CD14-positive monocyte (primary cell): Measurements from ENCODE around the gene TOP2B. TPM values are rescaled to one million over a fixed set of nuclear protein-coding genes. Genes with fewer than 3 reads are reported as not detected.

ENCODE experiments used
- DNase-seq, 3 donors: peaks; one replicate each; pipeline ENCODE4 v3.0.0-alpha.2; 2011 to 2022
- H2AFZ ChIP-seq: 2 replicates; pipeline ENCODE4 v1.6.0; 2012; ENCODE audit warnings: mild to moderate bottlenecking, low read depth, low read length, inconsistent platforms; ENCODE audit not compliant: insufficient read depth, poor library complexity, severe bottlenecking
- H3K27ac ChIP-seq, 2 donors: 1 replicate in 1 of 2; 2 replicates in 1 of 2; pipeline ENCODE4 v1.5.1; 2012 to 2013; ENCODE audit warnings: low read length in 2 of 2, control low read depth in 1 of 2, inconsistent platforms in 1 of 2, low read depth in 1 of 2, mild to moderate bottlenecking in 1 of 2
- H3K27me3 ChIP-seq, 2 donors: one replicate each; pipeline versions ENCODE4 v1.6.0 to v1.6.1; 2011 to 2013; ENCODE audit warnings: low read length in 2 of 2; ENCODE audit not compliant: control insufficient read depth in 2 of 2, insufficient read depth in 2 of 2
- H3K36me3 ChIP-seq, 2 donors: replicated peaks in 1 of 2; 1 replicate in 1 of 2; 2 replicates in 1 of 2; pipeline versions ENCODE4 v1.5.1 to v1.6.1; 2012 to 2013; ENCODE audit warnings: low read length in 2 of 2, control low read depth in 1 of 2, inconsistent platforms in 1 of 2, mild to moderate bottlenecking in 1 of 2; ENCODE audit not compliant: insufficient read depth in 2 of 2, control insufficient read depth in 1 of 2
- H3K4me1 ChIP-seq, 2 donors: 1 replicate in 1 of 2; 2 replicates in 1 of 2; pipeline versions ENCODE4 v1.5.1 to v1.6.1; 2012 to 2013; ENCODE audit warnings: low read length in 2 of 2, control low read depth in 1 of 2, inconsistent platforms in 1 of 2, mild to moderate bottlenecking in 1 of 2, moderate library complexity in 1 of 2; ENCODE audit not compliant: insufficient read depth in 2 of 2, control insufficient read depth in 1 of 2
- H3K4me2 ChIP-seq: replicated peaks from 2 replicates; pipeline ENCODE3; 2012; ENCODE audit warnings: low read length, moderate library complexity, mild to moderate bottlenecking; ENCODE audit not compliant: poor library complexity, severe bottlenecking; ENCODE audit errors: extremely low read depth
- H3K4me3 ChIP-seq, 3 experiments: fragments of 200-600 bp in 1 of 3; sonication (generic) in 1 of 3; replicated peaks in 1 of 3; 1 replicate in 2 of 3; 2 replicates in 1 of 3; pipeline ENCODE4 v1.5.1; 2011 to 2013; ENCODE audit warnings: low read length in 3 of 3, mild to moderate bottlenecking in 3 of 3, control low read depth in 2 of 3, low read depth in 2 of 3, inconsistent platforms in 1 of 3, moderate library complexity in 1 of 3
- H3K79me2 ChIP-seq: 2 replicates; pipeline ENCODE4 v1.6.0; 2012; ENCODE audit warnings: mild to moderate bottlenecking, control low read depth, inconsistent platforms, low read length, moderate library complexity; ENCODE audit not compliant: insufficient read depth
- H3K9ac ChIP-seq: 2 replicates; pipeline ENCODE4 v1.6.0; 2017; ENCODE audit warnings: low read length, mild to moderate bottlenecking; ENCODE audit not compliant: insufficient read depth, poor library complexity, severe bottlenecking
- H3K9me3 ChIP-seq, 2 donors: replicated peaks in 1 of 2; 1 replicate in 1 of 2; 2 replicates in 1 of 2; pipeline versions ENCODE4 v1.5.1 to v1.6.1; 2012 to 2013; ENCODE audit warnings: low read length in 2 of 2, control low read depth in 1 of 2; ENCODE audit not compliant: control insufficient read depth in 1 of 2, insufficient read depth in 1 of 2
- H4K20me1 ChIP-seq: 2 replicates; pipeline ENCODE4 v1.6.0; 2012; ENCODE audit warnings: mild to moderate bottlenecking, low read length, control low read depth, moderate library complexity; ENCODE audit not compliant: insufficient read depth
- H3K27ac Mint-ChIP-seq, 7 donors: one replicate each; pipeline ENCODE4 v1.8.0; 2020; ENCODE audit warnings: mild to moderate bottlenecking in 7 of 7, mixed read lengths in 7 of 7, moderate library complexity in 6 of 7, inconsistent platforms in 2 of 7
- H3K27me3 Mint-ChIP-seq, 3 donors: one replicate each; pipeline ENCODE4 v1.8.0; 2021 to 2022; ENCODE audit warnings: low read depth in 3 of 3, mild to moderate bottlenecking in 3 of 3, mixed read lengths in 3 of 3, moderate library complexity in 3 of 3, inconsistent platforms in 1 of 3
- H3K36me3 Mint-ChIP-seq, 2 donors: one replicate each; pipeline ENCODE4 v1.8.0; 2020; ENCODE audit warnings: mixed read lengths in 2 of 2, inconsistent platforms in 1 of 2, mild to moderate bottlenecking in 1 of 2
- H3K4me1 Mint-ChIP-seq: one replicate; pipeline ENCODE4 v1.8.0; 2020; ENCODE audit warnings: mild to moderate bottlenecking, mixed read lengths
- H3K4me3 Mint-ChIP-seq, 2 donors: one replicate each; pipeline ENCODE4 v1.8.0; 2020; ENCODE audit warnings: mild to moderate bottlenecking in 2 of 2, mixed read lengths in 2 of 2, moderate library complexity in 1 of 2
- H3K9me3 Mint-ChIP-seq, 7 donors: one replicate each; pipeline ENCODE4 v1.8.0; 2020 to 2022; ENCODE audit warnings: mixed read lengths in 7 of 7, mild to moderate bottlenecking in 6 of 7, moderate library complexity in 6 of 7, inconsistent platforms in 2 of 7
- WGBS: methylation state at CpG from one replicate; pipeline ENCODE4 v1.1.5; 2013; ENCODE audit warnings: missing lambda C conversion rate; ENCODE audit not compliant: insufficient coverage; 5-methylcytosine and 5-hydroxymethylcytosine counted together
- intact Hi-C, 2 donors: fragments of 100-400 bp; cut with micrococcal nuclease; formaldehyde crosslinking; loops; one replicate each; pipeline versions ENCODE4 v1.15.0 to v1.15.1; 2023
- polyA plus RNA-seq, 3 donors: library from polyadenylated mRNA; depleted of rRNA in 1 of 3; unstranded in 2 of 3; stranded (reverse) in 1 of 3; fragments of 300-500 nt in 2 of 3; fragments of >200 nt in 1 of 3; fragmentation: Illumina TruSeq in 2 of 3; gene quantifications; 1 replicate in 2 of 3; 2 replicates in 1 of 3; pipeline ENCODE4 v1.2.3, GENCODE V29; 2012 to 2021
- TF ChIP-seq, protein P1 (sequence below): fragments of 200-600 bp; IDR thresholded peaks from one replicate; pipeline ENCODE4 v1.8.0; 2022; ENCODE audit warnings: antibody characterized with exemption, mild to moderate bottlenecking

The TOP2B gene
- polyA plus RNA-seq, 3 donors, result 21.4 to 27.0 (median 26.1) TPM

DNA sequence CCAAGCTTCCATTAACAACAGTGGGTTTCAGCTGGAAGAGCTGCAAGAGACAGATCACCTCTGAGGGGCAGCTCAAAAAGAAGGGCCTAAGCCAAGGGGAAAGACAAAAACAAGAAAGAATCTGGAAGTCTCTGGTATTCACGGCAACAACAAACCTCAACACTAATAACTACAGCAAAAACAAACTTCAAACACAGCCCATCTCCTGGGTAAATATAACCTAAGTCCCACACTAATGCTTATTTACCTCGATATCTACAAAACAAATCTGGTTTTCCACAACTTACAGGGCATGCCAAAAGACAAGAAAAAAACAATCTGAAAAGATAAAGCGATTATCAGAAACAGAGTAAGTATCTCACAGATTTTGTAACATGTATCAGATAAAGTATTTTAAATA, 29.7 kb downstream of the TOP2B start:
- no peak overlapping the region for H3K27ac ChIP-seq
- no peak for DNase-seq
- intact Hi-C loops, result no loop called here
- no peaks in the 10 kb centered on the region for H3K4me1 Mint-ChIP-seq
- WGBS, result 83% methylated on average over 1 of the region's 3 CpGs
- H3K27me3 ChIP-seq, result no peaks in the 10 kb centered on the region
- peaks cover 70 to 76% of the 10 kb centered on the region in 2 donors for H3K36me3 Mint-ChIP-seq
- H3K27me3 Mint-ChIP-seq, result no peaks in the 10 kb centered on the region
- no peaks in the 10 kb centered on the region for H3K4me1 ChIP-seq
- H3K9me3 ChIP-seq, result no peaks in the 10 kb centered on the region
- no peak overlapping the region for H3K4me3 ChIP-seq
- peaks cover 9% of the 10 kb centered on the region for H3K79me2 ChIP-seq
- H3K36me3 ChIP-seq, result peaks cover 69 to 89% of the 10 kb centered on the region in 2 donors
- no peak overlapping the region for H3K9ac ChIP-seq
- peak overlapping the region in 1 of 7 donors; percentile 64 for H3K27ac Mint-ChIP-seq
- H2AFZ ChIP-seq, result no peak overlapping the region
- H3K9me3 Mint-ChIP-seq, result no peaks in the 10 kb centered on the region
- no peak overlapping the region for H3K4me3 Mint-ChIP-seq
- TF ChIP-seq, protein P1, sequence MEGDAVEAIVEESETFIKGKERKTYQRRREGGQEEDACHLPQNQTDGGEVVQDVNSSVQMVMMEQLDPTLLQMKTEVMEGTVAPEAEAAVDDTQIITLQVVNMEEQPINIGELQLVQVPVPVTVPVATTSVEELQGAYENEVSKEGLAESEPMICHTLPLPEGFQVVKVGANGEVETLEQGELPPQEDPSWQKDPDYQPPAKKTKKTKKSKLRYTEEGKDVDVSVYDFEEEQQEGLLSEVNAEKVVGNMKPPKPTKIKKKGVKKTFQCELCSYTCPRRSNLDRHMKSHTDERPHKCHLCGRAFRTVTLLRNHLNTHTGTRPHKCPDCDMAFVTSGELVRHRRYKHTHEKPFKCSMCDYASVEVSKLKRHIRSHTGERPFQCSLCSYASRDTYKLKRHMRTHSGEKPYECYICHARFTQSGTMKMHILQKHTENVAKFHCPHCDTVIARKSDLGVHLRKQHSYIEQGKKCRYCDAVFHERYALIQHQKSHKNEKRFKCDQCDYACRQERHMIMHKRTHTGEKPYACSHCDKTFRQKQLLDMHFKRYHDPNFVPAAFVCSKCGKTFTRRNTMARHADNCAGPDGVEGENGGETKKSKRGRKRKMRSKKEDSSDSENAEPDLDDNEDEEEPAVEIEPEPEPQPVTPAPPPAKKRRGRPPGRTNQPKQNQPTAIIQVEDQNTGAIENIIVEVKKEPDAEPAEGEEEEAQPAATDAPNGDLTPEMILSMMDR, result no peak
- no peak overlapping the region for H3K4me2 ChIP-seq
- no peaks in the 10 kb centered on the region for H4K20me1 ChIP-seq

DNA sequence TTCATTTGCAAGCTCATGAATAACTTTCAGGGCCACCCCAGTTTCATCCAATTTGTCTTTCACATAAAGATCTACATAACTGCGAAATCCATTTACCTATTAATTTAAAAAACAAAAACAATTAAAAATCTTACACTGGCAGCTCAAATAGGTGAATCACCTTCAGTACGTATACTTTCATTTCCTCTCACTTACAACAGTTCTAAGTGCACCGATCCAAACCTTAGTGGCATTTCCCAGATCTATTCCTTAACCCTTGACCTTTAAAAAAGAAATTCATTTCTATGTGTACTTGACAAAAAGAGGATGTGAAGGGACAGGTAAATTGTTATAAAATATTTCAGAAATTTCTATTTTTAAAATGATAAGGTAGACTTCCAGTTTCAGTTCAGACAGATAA, 30.8 kb downstream of the TOP2B start:
- H4K20me1 ChIP-seq, result no peaks in the 10 kb centered on the region
- H3K27me3 Mint-ChIP-seq, result no peaks in the 10 kb centered on the region
- H3K9ac ChIP-seq, result no peak overlapping the region
- DNase-seq, result no peak
- no peak overlapping the region for H3K4me3 ChIP-seq
- H3K9me3 Mint-ChIP-seq, result no peaks in the 10 kb centered on the region
- no peak overlapping the region for H2AFZ ChIP-seq
- 91% methylated on average over 1 of the region's 3 CpGs for WGBS
- no peaks in the 10 kb centered on the region for H3K4me1 Mint-ChIP-seq
- no peaks in the 10 kb centered on the region for H3K9me3 ChIP-seq
- intact Hi-C loops, result no loop called here
- no peaks in the 10 kb centered on the region for H3K27me3 ChIP-seq
- H3K4me3 Mint-ChIP-seq, result no peak overlapping the region
- TF ChIP-seq, protein P1, result no peak
- no peak overlapping the region for H3K27ac Mint-ChIP-seq
- no peaks in the 10 kb centered on the region for H3K4me1 ChIP-seq
- no peak overlapping the region for H3K4me2 ChIP-seq
- H3K36me3 Mint-ChIP-seq, result peaks cover 72 to 76% of the 10 kb centered on the region in 2 donors
- H3K27ac ChIP-seq, result no peak overlapping the region
- H3K79me2 ChIP-seq, result peaks cover 9% of the 10 kb centered on the region
- H3K36me3 ChIP-seq, result peaks cover 76 to 88% of the 10 kb centered on the region in 2 donors
